ENCODE data around the gene DALRD3.
A peak's percentile ranks its signal among the peaks of the same experiment; 100 is the strongest.

DALRD3 gene

DNA sequence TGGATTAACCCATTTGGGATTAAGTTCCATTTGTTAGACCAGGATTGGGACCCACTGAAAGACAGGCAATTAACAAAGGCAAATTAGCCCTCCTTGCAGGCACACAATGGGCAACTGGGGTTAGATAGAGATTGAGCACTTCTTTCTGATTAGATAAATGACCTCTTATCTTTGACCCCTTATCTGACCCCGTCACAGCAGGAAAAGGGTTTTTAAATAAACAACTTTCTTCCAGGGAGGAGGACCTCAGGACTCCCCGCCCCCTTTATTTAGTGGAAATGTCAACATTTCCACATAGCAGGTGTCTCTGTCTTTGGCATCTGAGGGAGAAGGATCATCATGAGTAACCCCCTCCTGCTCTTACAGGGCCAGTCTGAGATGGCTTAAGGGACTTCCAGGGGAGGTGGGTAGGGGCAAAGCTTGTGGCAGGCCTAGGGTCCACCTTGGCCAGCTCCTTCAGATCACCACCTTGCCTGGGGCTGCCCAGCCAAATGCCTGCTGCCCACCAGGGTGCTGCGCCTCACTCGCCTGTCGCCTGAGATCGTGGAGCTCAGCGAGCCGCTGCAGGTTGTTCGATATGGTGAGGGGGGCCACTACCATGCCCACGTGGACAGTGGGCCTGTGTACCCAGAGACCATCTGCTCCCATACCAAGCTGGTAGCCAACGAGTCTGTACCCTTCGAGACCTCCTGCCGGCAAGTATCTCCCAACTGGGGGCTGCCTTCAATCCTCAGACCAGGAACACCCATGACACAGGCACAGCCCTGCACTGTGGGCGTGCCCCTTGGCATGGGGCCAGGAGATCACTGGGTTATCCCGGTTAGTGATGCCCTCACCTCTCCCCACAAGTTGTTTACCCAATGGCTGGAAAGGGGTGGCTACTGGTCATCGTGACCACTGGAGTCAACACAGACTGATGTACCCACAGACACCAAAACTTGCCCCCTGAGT lies 13.8 kb downstream of the DALRD3 start:
- DNase-seq = no peak

GRCh38 chr3:49001155-49001554 lies 17.2 kb downstream of the DALRD3 start:
- no peak for DNase-seq

DNA sequence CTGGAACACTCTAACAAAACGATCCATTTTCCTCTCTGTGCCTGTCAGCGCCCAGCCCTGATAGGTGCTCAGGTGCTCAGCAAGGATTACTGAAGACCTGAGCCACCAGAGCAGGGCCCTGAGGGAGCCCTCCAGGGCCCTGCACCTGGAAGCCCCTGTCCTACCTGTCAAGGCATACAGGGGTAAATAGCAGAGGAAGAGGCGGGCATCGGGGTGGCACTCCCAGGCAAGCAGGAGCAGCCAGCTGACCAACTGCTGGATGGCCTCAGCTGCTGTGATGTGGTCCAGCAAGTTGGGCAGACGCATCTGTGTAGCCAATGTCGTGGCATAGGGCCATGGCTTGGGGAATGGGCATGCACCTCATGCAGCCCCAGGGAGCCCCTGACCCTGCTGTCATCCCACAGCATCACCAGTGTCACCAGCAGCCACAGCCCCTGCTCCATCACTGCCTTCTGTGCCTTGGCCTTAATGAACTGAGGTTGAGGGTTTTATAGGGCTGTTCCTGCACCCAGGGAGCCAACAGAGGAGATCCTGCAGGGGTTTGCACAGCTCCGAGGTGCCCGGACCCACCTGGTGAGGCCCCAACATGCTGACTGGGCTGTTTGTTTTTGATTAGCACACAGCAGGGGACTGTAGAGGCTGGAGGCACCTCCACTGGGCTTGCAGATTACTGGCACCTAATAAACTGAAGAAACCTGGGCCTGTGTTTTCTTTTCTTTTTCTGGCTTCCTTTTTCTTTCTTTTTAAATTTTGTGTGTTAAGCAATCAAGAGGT lies 19.1 kb downstream of the DALRD3 start:
- DNase-seq = no peak

DNA sequence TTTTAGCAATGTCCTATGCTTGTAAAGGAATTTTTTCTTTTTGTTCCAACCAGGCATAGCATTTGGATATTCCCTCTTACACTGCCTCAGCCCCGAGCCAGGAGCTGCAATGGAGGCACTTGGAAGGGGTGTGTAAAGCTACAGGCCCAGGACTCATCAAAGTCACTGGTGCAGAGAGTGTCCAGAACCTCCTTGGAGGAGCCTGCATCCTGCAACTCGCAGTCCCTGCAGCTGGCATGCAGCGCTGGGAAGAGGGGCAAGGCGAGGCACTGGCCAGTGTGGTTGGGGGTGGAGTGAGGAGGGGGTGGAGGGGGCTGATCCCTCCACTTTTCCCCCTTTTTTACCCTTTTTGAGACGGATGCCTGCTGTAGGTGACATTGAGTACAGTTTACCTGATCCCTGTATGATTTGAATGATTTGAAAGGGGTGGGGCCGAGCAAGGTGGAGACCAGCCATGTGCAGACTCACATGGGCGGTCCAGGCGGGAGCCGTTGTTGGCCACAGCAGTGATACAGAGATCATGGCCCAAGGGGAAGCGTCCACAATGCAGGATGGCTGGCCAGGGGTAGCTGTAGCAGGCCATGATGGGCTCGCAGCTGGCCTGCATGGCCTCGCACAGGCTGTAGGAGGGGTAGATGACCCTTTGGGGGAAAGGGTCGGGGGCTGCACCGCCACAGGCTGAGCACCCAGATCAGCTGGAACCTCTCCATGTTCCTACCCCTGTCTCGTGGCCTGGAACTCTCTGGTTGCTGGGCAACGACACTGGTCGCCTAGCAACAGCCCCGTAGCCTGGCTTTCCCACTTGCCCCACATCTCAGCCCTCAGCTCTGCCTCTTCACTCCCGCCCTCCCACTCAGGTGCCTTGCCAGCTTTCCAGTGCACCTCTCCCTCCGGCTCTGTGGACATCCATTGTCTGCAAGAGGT lies 20.4 kb downstream of the DALRD3 start:
- no peak for DNase-seq

DNA sequence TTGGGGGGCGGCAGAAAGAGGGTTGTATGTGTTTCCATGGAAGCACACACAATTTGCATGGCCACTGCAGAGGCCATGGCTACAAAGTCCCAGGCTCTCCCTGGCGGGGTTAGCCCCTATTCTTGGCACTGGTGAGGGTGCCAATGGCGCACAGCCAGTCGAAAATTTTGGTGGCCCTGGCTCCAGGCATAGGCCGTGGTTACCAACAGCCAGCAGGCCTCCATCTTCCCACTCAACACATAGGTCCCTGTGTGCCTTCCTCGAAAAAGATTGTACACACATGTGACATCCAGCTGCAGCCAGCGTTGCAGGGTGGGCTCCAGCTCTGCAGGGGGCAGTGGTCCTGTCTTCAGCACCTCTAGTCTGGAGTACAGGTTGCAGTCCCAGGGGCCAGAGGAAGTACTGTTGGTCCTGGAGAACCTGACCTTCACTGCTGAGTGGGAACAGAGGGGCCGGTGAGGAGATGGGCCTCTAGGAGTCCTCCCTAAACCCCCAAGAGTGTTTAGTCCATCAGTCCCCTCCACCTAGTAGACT lies 21.2 kb downstream of the DALRD3 start:
- no peak for DNase-seq

GRCh38 chr3:48996640-48997039 lies 21.7 kb downstream of the DALRD3 start:
- no peak for DNase-seq

- DNase-seq = no peak
Observed at GRCh38 chr3:48993834-48994233, 24.5 kb downstream of the DALRD3 start.

DNA sequence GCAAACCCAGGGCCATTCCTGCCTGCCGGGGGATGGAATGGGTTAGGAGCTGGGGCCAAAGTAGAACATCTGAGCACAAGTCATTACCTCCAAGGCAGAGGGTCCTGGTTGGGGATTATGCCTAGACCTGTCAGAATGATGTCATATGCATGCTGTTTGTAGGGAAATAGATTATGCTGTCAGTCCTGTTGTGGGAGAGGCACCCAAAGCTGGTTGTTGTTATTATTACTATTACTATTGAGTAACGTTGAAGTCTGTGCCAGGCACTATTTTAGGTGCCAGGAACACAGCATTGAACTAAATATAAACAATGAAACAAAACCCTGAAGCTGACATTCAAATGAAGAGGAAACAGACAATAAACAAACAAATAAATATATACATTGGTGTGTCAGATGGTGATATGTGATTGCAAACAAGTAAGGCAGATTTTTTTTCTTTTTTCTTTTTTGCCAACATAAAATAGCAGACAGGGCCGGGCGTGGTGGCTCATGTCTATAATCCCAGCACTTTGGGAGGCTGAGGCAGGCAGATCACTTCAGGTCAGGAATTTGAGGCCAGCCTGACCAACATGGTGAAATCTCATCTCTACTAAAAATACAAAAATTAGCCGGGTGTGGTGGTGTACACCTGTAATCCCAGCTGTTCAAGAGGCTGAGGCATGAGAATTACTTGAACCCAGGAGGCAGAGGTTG lies 26.4 kb downstream of the DALRD3 start:
- DNase-seq = no peak

- DNase-seq = no peak
Observed at GRCh38 chr3:48990636-48991469, 27.5 kb downstream of the DALRD3 start.

DNA sequence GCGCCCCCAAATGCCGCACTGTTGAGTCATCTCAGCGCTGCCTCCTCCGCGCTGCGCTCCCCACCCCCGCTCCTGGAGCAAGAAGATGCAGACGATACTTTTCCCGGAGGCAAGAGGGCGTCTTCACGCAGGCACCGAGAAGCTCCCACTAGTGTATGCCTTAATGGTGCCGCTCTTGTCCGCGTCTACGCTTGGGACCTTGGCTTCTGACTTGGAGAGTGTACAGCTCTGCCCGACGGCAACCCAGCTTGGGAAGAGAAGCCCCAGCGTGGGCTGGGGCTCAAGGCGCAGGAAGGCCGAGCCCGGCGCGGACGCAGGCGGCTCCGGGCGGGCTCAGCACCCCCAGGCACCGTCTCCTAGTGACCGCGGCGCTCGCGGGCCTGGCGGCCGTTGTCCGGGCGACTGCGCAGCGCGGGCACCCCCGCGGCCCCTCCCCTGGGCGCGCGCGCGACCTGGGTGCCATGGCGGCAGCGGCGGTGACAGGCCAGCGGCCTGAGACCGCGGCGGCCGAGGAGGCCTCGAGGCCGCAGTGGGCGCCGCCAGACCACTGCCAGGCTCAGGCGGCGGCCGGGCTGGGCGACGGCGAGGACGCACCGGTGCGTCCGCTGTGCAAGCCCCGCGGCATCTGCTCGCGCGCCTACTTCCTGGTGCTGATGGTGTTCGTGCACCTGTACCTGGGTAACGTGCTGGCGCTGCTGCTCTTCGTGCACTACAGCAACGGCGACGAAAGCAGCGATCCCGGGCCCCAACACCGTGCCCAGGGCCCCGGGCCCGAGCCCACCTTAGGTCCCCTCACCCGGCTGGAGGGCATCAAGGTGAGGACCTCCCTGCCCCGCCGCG lies 28.4 kb downstream of the DALRD3 start, which contains the start of gene P4HTM:
Gene P4HTM, plus strand, starts transcription at position 446 of the 840 bp plus-strand sequence. Its CDS starts 16 bp downstream, at position 462.
- DNase-seq = peak; percentile 44

GRCh38 chr3:48989126-48989795 lies 29.1 kb downstream of the DALRD3 start:
- DNase-seq = peak; percentile 34

DNA sequence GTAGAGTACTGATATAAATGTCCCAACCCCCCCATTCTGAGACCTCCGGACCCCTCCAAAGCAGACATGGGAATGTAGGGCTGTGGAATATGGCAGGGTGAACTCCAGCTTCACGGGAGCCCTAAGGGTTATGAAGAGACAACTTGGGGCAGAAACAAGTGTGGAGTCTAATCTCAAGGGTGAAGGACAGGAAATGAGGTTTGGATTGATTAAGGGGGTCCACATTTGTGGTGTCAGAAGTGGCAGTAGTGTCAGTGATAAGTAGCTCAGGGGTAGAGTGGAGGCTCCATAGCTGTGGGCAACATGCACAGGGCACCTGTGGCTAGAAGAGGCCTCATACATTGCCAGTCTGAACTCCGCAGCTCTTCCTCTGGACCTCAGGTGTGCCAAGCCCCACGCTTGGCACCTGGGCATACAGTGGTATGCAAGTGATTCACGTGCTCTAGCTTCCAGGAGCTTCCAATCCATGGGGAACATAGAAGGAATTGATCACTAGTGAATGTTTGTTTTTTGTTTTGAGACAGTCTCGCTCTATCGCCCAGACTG lies 32.5 kb downstream of the DALRD3 start:
- DNase-seq = no peak

DNA sequence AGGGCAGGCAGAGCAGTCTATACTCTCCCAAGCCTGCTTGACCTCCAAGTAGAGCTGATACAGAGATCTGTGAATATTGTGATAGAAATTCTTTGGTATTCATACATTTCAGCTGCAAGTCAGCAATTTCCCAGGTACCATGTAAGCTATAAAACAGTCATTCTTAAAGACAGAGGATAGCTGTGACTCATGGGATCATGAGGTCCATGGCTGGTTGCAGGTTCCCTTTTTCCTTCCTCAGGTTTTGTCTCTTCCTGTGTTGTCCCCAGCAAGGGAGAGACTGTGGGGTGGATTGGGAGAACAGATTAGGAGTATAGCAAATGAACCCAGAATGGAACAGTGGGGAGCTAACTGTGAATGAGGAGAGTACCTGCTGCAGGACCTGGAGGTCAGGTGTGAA lies 33.7 kb downstream of the DALRD3 start:
- DNase-seq = no peak

- DNase-seq = no peak
Observed at GRCh38 chr3:48983096-48983495, 35.3 kb downstream of the DALRD3 start.

DNA sequence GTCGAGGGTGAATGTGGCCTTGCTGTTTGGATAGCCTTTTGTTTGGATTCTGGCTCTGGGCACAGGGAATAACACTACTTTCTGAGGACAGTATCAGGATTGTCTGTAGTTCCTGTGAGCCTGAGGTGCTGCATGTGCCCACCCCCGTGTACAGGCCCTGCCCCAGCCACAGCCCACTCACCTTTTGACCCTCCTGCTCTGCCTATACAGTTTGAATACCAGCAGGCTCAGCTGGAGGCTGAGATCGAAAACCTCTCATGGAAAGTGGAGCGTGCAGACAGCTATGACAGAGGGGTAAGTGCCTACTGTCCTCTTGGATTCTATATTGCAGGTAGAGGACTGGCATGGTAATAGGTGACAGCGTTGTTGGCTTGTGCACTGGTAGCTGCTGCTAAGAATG lies 35.7 kb downstream of the DALRD3 start:
- no peak for DNase-seq

DNA sequence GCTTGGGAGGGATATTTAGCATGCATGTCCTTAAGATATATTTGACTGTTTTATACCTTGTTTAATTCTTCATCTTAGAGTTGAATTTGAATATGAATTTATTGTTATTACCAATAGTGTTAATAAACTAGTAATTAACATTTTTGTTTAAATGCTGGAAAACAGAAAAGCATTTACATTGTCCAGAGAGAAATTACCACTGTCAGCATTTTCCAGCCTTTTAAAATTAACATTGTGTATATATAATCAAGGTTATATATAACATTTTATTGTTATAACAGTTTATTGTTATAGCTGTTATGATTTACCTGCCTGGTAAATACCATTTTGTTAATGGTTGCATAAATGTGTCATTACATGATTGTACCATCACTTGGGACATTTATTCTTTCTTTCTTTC lies 36.4 kb downstream of the DALRD3 start:
- no peak for DNase-seq

DNA sequence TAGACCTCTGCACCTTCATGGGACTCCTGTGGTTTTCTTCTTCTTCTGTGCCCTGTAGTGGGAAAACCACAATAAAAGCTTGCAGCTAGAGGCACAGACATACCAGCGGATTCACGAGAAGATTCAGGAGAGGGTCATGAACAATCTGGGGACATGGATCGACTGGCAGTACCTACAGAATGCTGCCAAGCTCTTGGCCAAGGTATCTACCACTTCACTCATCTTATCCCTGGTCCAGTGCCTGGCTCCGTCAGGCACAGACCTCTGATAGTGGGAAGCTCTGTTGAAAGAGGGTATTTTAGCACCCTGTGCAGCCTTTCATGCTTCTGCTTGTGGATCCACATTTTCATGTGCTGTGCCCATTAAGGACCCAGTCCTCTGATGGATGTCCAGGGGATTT lies 38.1 kb downstream of the DALRD3 start:
- no peak for DNase-seq

GRCh38 chr3:48979451-48979850 lies 38.9 kb downstream of the DALRD3 start:
- no peak for DNase-seq
